ENCODE measurements around the gene KIF16B. TPM values are rescaled to one million over a fixed set of nuclear protein-coding genes. Genes with fewer than 3 reads are reported as not detected.
"Not testable (repeated sequence)": the region's sequence is repeated elsewhere in the genome, so short reads cannot be mapped to it uniquely, and the experiment has no call there.

The KIF16B gene
- total RNA-seq, 2 donors from 2014 or later, result 3.8 to 8.8 TPM

- no peak overlapping the region for H3K4me3 Mint-ChIP-seq
- no peak for ATAC-seq
- peaks cover 12 to 19% of the 10 kb centered on the region in 2 donors for H3K27me3 Mint-ChIP-seq
- DNase-seq (ENCODE audit: low spot score), result no peak
- H3K4me1 Mint-ChIP-seq (ENCODE audit: low read depth in 2 of 2), result no peaks in the 10 kb centered on the region
- H3K9me3 Mint-ChIP-seq, result no peaks in the 10 kb centered on the region
- no peaks in the 10 kb centered on the region for H3K36me3 Mint-ChIP-seq
- H3K27ac Mint-ChIP-seq, result no peak overlapping the region
Measured at GRCh38 chr20:16580620-16581019, 7.4 kb upstream of the KIF16B start.

- no peak for ATAC-seq
- no peak overlapping the region for H3K27ac Mint-ChIP-seq
- peaks cover 3 to 4% of the 10 kb centered on the region in 2 donors for H3K4me1 Mint-ChIP-seq (ENCODE audit: low read depth in 2 of 2)
- DNase-seq (ENCODE audit: low spot score), result no peak
- no peak overlapping the region for H3K4me3 Mint-ChIP-seq
- H3K9me3 Mint-ChIP-seq, result no peaks in the 10 kb centered on the region
- peaks cover 15 to 19% of the 10 kb centered on the region in 2 donors for H3K27me3 Mint-ChIP-seq
- H3K36me3 Mint-ChIP-seq, result no peaks in the 10 kb centered on the region
Measured at GRCh38 chr20:16580147-16580546, 6.9 kb upstream of the KIF16B start.

GRCh38 chr20:16576219-16576618 lies 3.0 kb upstream of the KIF16B start:
- no peak for ATAC-seq
- no peak overlapping the region for H3K27ac Mint-ChIP-seq
- H3K4me1 Mint-ChIP-seq (ENCODE audit: low read depth in 2 of 2), result peaks cover 10 to 33% of the 10 kb centered on the region in 2 donors
- no peak for DNase-seq (ENCODE audit: low spot score)
- no peaks in the 10 kb centered on the region for H3K9me3 Mint-ChIP-seq
- no peaks in the 10 kb centered on the region for H3K36me3 Mint-ChIP-seq
- peaks cover 0 to 7% of the 10 kb centered on the region in 2 donors for H3K27me3 Mint-ChIP-seq
- H3K4me3 Mint-ChIP-seq, result no peak overlapping the region

- H3K9me3 Mint-ChIP-seq, result no peaks in the 10 kb centered on the region
- ATAC-seq (no peak), DNase-seq (ENCODE audit: low spot score) (no peak)
- H3K36me3 Mint-ChIP-seq, result no peaks in the 10 kb centered on the region
- H3K4me3 Mint-ChIP-seq, result peak overlapping the region; percentile 92
- peaks cover 10 to 39% of the 10 kb centered on the region in 2 donors for H3K4me1 Mint-ChIP-seq (ENCODE audit: low read depth in 2 of 2)
- H3K27ac Mint-ChIP-seq, result peak overlapping the region in 1 of 2 donors; percentile 63
- H3K27me3 Mint-ChIP-seq, result peaks cover 0 to 7% of the 10 kb centered on the region in 2 donors
Measured at GRCh38 chr20:16575390-16576140, 2.3 kb upstream of the KIF16B start.

GRCh38 chr20:16574656-16575355 lies 1.6 kb upstream of the KIF16B start:
- no peaks in the 10 kb centered on the region for H3K9me3 Mint-ChIP-seq
- H3K27ac Mint-ChIP-seq, result peak overlapping the region in 1 of 2 donors; percentile 63
- ATAC-seq (peak; percentile 81 to 87), DNase-seq (ENCODE audit: low spot score) (peak; percentile 73)
- H3K27me3 Mint-ChIP-seq, result peaks cover 0 to 7% of the 10 kb centered on the region in 2 donors
- H3K36me3 Mint-ChIP-seq, result no peaks in the 10 kb centered on the region
- peaks cover 10 to 40% of the 10 kb centered on the region in 2 donors for H3K4me1 Mint-ChIP-seq (ENCODE audit: low read depth in 2 of 2)
- peak overlapping the region; percentile 92 for H3K4me3 Mint-ChIP-seq

- Mint-ChIP-seq H3K27me3 (peaks cover 0 to 4% of the 10 kb centered on the region in 2 donors), H3K4me1 (ENCODE audit: low read depth in 2 of 2) (peaks cover 10 to 40% of the 10 kb centered on the region in 2 donors), H3K27ac (no peak overlapping the region), H3K4me3 (no peak overlapping the region), H3K9me3 (no peaks in the 10 kb centered on the region), H3K36me3 (no peaks in the 10 kb centered on the region)
- DNase-seq (ENCODE audit: low spot score), result no peak
- no peak for ATAC-seq
Measured at GRCh38 chr20:16571333-16571732, 1.9 kb downstream of the KIF16B start.

- no peak overlapping the region for H3K4me3 Mint-ChIP-seq
- no peak for DNase-seq (ENCODE audit: low spot score)
- no peaks in the 10 kb centered on the region for H3K9me3 Mint-ChIP-seq
- H3K36me3 Mint-ChIP-seq, result no peaks in the 10 kb centered on the region
- no peak for ATAC-seq
- no peak overlapping the region for H3K27ac Mint-ChIP-seq
- H3K27me3 Mint-ChIP-seq, result no peaks in the 10 kb centered on the region
- H3K4me1 Mint-ChIP-seq (ENCODE audit: low read depth in 2 of 2), result peaks cover 2 to 30% of the 10 kb centered on the region in 2 donors
Measured at GRCh38 chr20:16569246-16570153, 3.7 kb downstream of the KIF16B start.

GRCh38 chr20:16566080-16566479 lies 7.2 kb downstream of the KIF16B start:
- Mint-ChIP-seq H3K4me1 (ENCODE audit: low read depth in 2 of 2) (peaks cover 0 to 6% of the 10 kb centered on the region in 2 donors), H3K27me3 (no peaks in the 10 kb centered on the region), H3K27ac (no peak overlapping the region), H3K36me3 (no peaks in the 10 kb centered on the region), H3K4me3 (no peak overlapping the region), H3K9me3 (no peaks in the 10 kb centered on the region)
- DNase-seq (ENCODE audit: low spot score), result no peak
- no peak for ATAC-seq

GRCh38 chr20:16564079-16564478 lies 9.2 kb downstream of the KIF16B start:
- not testable (repeated sequence) for DNase-seq (ENCODE audit: low spot score); H3K27ac Mint-ChIP-seq; H3K4me1 Mint-ChIP-seq (ENCODE audit: low read depth in 2 of 2); H3K27me3 Mint-ChIP-seq; H3K36me3 Mint-ChIP-seq; H3K4me3 Mint-ChIP-seq; ATAC-seq; H3K9me3 Mint-ChIP-seq

- ATAC-seq (no peak), DNase-seq (ENCODE audit: low spot score) (no peak)
- H3K27ac Mint-ChIP-seq, result no peak overlapping the region
- H3K9me3 Mint-ChIP-seq, result no peaks in the 10 kb centered on the region
- no peak overlapping the region for H3K4me3 Mint-ChIP-seq
- no peaks in the 10 kb centered on the region for H3K36me3 Mint-ChIP-seq
- no peaks in the 10 kb centered on the region for H3K4me1 Mint-ChIP-seq (ENCODE audit: low read depth in 2 of 2)
- H3K27me3 Mint-ChIP-seq, result no peaks in the 10 kb centered on the region
Measured at GRCh38 chr20:16563066-16563806, 10.0 kb downstream of the KIF16B start.

- Mint-ChIP-seq H3K27ac (no peak overlapping the region), H3K4me1 (ENCODE audit: low read depth in 2 of 2) (no peaks in the 10 kb centered on the region), H3K9me3 (no peaks in the 10 kb centered on the region), H3K4me3 (no peak overlapping the region), H3K27me3 (no peaks in the 10 kb centered on the region), H3K36me3 (no peaks in the 10 kb centered on the region)
- ATAC-seq (no peak), DNase-seq (ENCODE audit: low spot score) (no peak)
Measured at GRCh38 chr20:16562259-16562658, 11.0 kb downstream of the KIF16B start.

- H3K27ac Mint-ChIP-seq, result no peak overlapping the region
- H3K9me3 Mint-ChIP-seq, result no peaks in the 10 kb centered on the region
- ATAC-seq (no peak), DNase-seq (ENCODE audit: low spot score) (no peak)
- H3K4me1 Mint-ChIP-seq (ENCODE audit: low read depth in 2 of 2), result peaks cover 0 to 9% of the 10 kb centered on the region in 2 donors
- no peak overlapping the region for H3K4me3 Mint-ChIP-seq
- H3K27me3 Mint-ChIP-seq, result no peaks in the 10 kb centered on the region
- no peaks in the 10 kb centered on the region for H3K36me3 Mint-ChIP-seq
Measured at GRCh38 chr20:16560661-16561060, 12.6 kb downstream of the KIF16B start.

GRCh38 chr20:16560216-16560615 lies 13.0 kb downstream of the KIF16B start:
- Mint-ChIP-seq H3K4me1 (ENCODE audit: low read depth in 2 of 2) (peaks cover 0 to 13% of the 10 kb centered on the region in 2 donors), H3K4me3 (no peak overlapping the region), H3K27ac (no peak overlapping the region), H3K27me3 (no peaks in the 10 kb centered on the region), H3K36me3 (no peaks in the 10 kb centered on the region), H3K9me3 (no peaks in the 10 kb centered on the region)
- DNase-seq (ENCODE audit: low spot score) (no peak), ATAC-seq (no peak)

Measured in natural killer cell treated with Interleukin-12 subunit alpha and Interleukin-12 subunit beta and Interleukin-15 and Interleukin-18, amount 100 ng/mL, for 72 hours (primary cell).